ENCODE measurements around the gene SMARCA2. TPM values are rescaled to one million over a fixed set of nuclear protein-coding genes. Genes with fewer than 3 reads are reported as not detected.

The SMARCA2 gene
- total RNA-seq, 1 donor = 84.0 TPM

DNA sequence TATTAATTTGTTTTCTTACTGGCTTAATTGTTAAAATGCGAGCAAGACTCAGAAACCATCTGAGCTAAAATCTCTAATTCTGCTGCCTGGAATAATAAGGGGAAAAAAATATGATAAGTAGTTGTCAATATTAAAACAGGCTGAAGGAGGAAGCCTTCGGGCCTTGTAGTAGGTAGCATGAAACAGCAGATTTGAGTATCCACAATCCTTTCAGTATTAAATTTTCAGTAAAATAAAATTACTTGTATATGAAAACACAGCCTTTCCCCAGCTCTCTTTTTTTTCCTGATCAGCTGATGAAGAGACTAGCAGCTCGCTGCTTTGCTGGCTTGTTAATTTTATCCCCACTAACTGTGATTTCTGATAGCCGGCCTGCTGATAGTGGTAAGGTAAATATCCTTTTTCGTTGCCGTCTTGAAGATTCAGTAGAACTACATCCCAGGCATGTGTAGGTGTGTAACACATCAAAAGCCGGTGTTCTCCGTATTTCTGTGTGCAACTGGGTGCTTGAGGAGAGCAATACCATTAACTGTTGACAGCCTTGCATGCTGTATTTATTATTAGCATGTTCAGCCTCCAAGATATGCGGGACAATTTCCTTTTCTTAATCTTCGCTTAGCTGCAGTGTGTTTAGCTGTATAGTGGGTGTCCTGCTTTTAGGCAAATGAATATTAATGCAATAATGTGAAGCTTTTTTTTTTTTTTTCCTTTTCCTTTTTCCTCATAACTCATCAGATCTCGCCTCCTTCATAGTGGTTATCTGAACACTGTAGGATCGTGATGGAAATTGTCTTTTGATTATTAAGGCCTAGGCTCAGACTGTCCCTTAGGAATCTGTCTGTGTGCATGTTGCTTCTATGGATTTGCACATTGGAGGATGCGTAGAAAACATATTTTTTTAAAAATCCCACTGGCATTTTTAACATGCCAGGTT lies 144.6 kb downstream of the SMARCA2 start:
- peak overlapping the region; percentile 56 for H3K4me3 ChIP-seq (ENCODE audit: low read depth, low read length)
- DNase-seq (ENCODE audit: low read depth) = peak; percentile 60
- TF ChIP-seq, protein P1, sequence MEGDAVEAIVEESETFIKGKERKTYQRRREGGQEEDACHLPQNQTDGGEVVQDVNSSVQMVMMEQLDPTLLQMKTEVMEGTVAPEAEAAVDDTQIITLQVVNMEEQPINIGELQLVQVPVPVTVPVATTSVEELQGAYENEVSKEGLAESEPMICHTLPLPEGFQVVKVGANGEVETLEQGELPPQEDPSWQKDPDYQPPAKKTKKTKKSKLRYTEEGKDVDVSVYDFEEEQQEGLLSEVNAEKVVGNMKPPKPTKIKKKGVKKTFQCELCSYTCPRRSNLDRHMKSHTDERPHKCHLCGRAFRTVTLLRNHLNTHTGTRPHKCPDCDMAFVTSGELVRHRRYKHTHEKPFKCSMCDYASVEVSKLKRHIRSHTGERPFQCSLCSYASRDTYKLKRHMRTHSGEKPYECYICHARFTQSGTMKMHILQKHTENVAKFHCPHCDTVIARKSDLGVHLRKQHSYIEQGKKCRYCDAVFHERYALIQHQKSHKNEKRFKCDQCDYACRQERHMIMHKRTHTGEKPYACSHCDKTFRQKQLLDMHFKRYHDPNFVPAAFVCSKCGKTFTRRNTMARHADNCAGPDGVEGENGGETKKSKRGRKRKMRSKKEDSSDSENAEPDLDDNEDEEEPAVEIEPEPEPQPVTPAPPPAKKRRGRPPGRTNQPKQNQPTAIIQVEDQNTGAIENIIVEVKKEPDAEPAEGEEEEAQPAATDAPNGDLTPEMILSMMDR (IDR thresholded peaks at IDR 0.05; ENCODE audit: insufficient read depth, low read length) = no peak

DNA sequence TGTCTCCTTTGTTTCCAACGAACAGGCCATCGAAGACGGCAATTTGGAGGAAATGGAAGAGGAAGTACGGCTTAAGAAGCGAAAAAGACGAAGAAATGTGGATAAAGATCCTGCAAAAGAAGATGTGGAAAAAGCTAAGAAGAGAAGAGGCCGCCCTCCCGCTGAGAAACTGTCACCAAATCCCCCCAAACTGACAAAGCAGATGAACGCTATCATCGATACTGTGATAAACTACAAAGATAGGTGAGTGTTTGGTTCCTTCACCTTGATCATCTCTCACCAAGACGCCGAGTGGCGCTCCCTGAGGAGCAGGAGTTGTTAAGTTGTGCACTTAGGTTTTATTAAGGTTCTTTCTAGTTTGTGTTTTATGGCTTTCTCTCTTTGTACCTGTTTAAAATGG lies 146.5 kb downstream of the SMARCA2 start:
- TF ChIP-seq, protein P1 (IDR thresholded peaks at IDR 0.05; ENCODE audit: insufficient read depth, low read length) = no peak
- DNase-seq (ENCODE audit: low read depth) = no peak
- no peak overlapping the region for H3K4me3 ChIP-seq (ENCODE audit: low read depth, low read length)

DNA sequence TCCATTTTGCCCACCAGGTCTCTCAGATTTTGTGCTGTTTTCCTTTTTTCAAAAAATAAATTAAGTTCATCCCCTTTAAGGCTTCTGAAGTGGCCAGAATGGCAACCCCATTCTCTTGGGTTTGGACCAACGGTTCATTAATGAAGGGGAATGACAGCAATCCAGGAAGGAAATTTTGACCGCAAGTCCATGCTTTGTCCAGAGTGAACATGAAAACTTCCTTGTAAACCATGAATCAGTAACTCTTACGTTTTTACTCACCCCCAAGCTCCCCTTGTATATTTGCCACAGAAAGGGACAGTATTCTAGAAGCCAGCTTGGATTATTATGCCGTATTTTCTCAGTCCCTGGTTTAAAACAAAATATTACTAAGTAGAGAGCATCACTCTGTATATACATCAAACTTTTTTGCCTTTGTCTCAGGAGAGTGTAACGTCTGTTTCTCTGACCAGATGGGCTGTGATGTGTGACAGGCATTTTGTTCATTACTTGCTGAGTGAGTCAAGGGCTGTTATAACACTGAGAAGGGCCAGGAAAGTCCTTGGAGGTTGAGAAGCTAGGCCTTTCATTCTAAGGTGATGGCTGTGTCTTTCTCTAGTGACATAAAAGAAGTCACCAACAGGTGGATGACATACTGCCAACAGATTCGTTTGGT lies 148.2 kb downstream of the SMARCA2 start:
- H3K4me3 ChIP-seq (ENCODE audit: low read depth, low read length) = no peak overlapping the region
- TF ChIP-seq, protein P1 (IDR thresholded peaks at IDR 0.05; ENCODE audit: insufficient read depth, low read length) = no peak
- peak; percentile 24 for DNase-seq (ENCODE audit: low read depth)

DNA sequence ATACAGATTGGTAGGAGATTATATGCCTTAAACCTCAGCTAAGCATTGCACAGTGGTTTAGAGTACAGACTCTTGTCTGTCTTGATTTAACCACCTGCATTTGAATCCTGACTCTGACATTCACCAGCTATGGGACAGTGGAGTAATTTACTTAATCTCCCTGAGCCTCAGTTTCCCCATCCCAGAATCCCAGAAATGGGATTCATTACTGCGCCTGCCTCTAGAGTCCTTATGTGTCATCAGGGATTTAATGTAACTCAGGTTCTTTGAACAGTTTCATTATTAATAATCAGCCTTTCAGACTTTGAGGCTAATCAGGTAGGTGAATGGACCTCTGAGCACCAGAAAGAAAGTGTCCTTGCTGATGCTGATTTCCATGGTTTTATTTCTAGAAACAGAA lies 149.1 kb downstream of the SMARCA2 start:
- H3K4me3 ChIP-seq (ENCODE audit: low read depth, low read length) = no peak overlapping the region
- no peak for DNase-seq (ENCODE audit: low read depth)
- TF ChIP-seq, protein P1 (IDR thresholded peaks at IDR 0.05; ENCODE audit: insufficient read depth, low read length) = no peak

DNA sequence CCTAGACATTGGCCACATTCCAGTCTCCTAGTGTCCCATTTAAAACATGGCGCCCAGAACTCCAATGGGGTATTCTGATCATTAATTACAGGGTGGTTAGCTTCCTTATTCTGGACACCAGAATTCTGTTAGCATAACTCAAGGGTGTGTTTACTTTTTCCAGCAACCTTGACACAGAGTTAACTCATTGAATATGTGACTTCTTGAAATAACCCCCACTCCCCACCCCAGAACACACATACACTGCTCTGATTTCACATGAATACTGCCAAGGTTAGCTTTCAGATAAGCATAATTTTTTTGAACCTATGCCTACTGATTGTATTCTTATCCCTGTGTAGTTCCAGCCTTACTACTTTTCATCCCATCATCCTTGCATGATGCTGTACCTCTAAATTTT lies 151.1 kb downstream of the SMARCA2 start:
- TF ChIP-seq, protein P1 (IDR thresholded peaks at IDR 0.05; ENCODE audit: insufficient read depth, low read length) = no peak
- no peak for DNase-seq (ENCODE audit: low read depth)
- H3K4me3 ChIP-seq (ENCODE audit: low read depth, low read length) = no peak overlapping the region

DNA sequence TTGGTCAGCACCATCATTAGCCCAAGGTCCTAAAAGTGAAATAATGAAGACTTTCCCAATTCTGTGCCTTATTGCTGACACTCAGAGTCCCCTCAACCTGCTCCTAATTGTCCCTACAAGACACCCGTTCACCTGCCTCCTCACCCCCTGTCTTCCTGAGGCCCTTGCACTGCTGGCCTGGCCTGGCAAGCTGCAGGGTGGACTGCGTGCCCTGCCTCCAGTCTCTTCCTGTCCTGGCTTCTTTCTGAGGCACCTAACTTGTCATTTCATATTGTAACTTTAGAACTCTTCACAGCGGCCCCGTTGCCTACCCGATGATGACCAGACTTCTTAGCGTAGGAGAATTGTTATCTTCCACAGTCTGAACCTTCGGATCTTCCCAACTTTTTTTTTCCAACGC lies 153.9 kb downstream of the SMARCA2 start:
- no peak overlapping the region for H3K4me3 ChIP-seq (ENCODE audit: low read depth, low read length)
- TF ChIP-seq, protein P1 (IDR thresholded peaks at IDR 0.05; ENCODE audit: insufficient read depth, low read length) = no peak
- DNase-seq (ENCODE audit: low read depth) = no peak
